GM23248 (cell line): ENCODE data around the gene SULT4A1.

Experiments used
- EZH2 ChIP-seq: fragments of 200-600 bp; sonication (generic); IDR thresholded peaks from 2 replicates; pipeline ENCODE4 v1.6.1; 2018; ENCODE audit warnings: antibody characterized with exemption, mild to moderate bottlenecking; ENCODE audit not compliant: insufficient read depth, poor library complexity, severe bottlenecking
- EZH2phosphoT487 ChIP-seq: fragments of 200-600 bp; sonication (generic); IDR thresholded peaks from 2 replicates; pipeline ENCODE4 v1.6.1; 2018; ENCODE audit warnings: antibody characterized with exemption, moderate library complexity, mild to moderate bottlenecking, low read depth; ENCODE audit not compliant: insufficient read depth

GRCh38 chr22:43849731-43850130 is 12.6 kb downstream of the SULT4A1 start:
- TF ChIP-seq EZH2, result no peak
- TF ChIP-seq EZH2phosphoT487, result no peak
